T-cell (primary cell): ENCODE measurements around the gene EWSR1. TPM values are rescaled to one million over a fixed set of nuclear protein-coding genes. Genes with fewer than 3 reads are reported as not detected.
"Not testable (repeated sequence)": the region's sequence is repeated elsewhere in the genome, so short reads cannot be mapped to it uniquely, and the experiment has no call there.

Experiments
- ATAC-seq, 4 experiments: fragments of 200-7000 bp in 3 of 4; fragments of 150-1000 bp in 1 of 4; cut with Tn5 transposase; replicated peaks in 1 of 4; 1 replicate in 3 of 4; 2 replicates in 1 of 4; pipeline ENCODE4 v1.10.0; 2021; ENCODE audit warnings: moderate library complexity in 3 of 4, mild to moderate bottlenecking in 2 of 4, moderate number of reproducible peaks in 1 of 4
- CTCF ChIA-PET, 2 donors: fragments of 300-600 bp; sonication (Branson Sonifier 250); formaldehyde crosslinking; loops; one replicate each; lab custom pipeline; 2022; ENCODE audit warnings: antibody characterized with exemption in 2 of 2; lab: Charles Lee
- POLR2A ChIA-PET, 2 donors: fragments of 300-600 bp; sonication (Branson Sonifier 250); formaldehyde crosslinking; loops; one replicate each; lab custom pipeline; 2022; ENCODE audit warnings: antibody characterized with exemption in 2 of 2; lab: Charles Lee
- DNase-seq, 35 experiments: peaks; one replicate each; pipeline versions ENCODE4 v3.0.0 to v3.0.0-alpha.2; 2013 to 2023
- H3K27ac ChIP-seq: one replicate; pipeline ENCODE4 v1.5.1; 2013; ENCODE audit warnings: low read length
- H3K27me3 ChIP-seq, 2 experiments: replicated peaks in 1 of 2; 1 replicate in 1 of 2; 2 replicates in 1 of 2; pipeline versions ENCODE4 v1.6.1 to v1.7.0; 2013; ENCODE audit warnings: low read length in 1 of 2, mixed read lengths in 1 of 2; ENCODE audit not compliant: control insufficient read depth in 2 of 2, insufficient read depth in 2 of 2; ENCODE audit errors: extremely low read depth in 1 of 2
- H3K36me3 ChIP-seq, 2 donors: 1 replicate in 1 of 2; 2 replicates in 1 of 2; pipeline versions ENCODE4 v1.6.1 to v1.7.0; 2013; ENCODE audit warnings: low read length in 1 of 2; ENCODE audit not compliant: control insufficient read depth in 2 of 2, insufficient read depth in 1 of 2; ENCODE audit errors: extremely low read depth in 1 of 2
- H3K4me1 ChIP-seq, 2 experiments: 1 replicate in 1 of 2; 2 replicates in 1 of 2; pipeline versions ENCODE4 v1.6.1 to v1.7.0; 2013; ENCODE audit warnings: low read length in 2 of 2, mixed read lengths in 1 of 2; ENCODE audit not compliant: insufficient read depth in 2 of 2, control insufficient read depth in 1 of 2; ENCODE audit errors: extremely low read depth in 1 of 2
- H3K4me3 ChIP-seq, 2 donors: 1 replicate in 1 of 2; 2 replicates in 1 of 2; pipeline versions ENCODE4 v1.5.1 to v1.7.0; 2013; ENCODE audit warnings: mild to moderate bottlenecking in 2 of 2, low read length in 1 of 2, moderate library complexity in 1 of 2; ENCODE audit not compliant: control insufficient read depth in 1 of 2; ENCODE audit errors: extremely low read depth in 1 of 2
- H3K9me3 ChIP-seq: 2 replicates; pipeline ENCODE4 v1.7.0; 2013
- H3K27ac Mint-ChIP-seq, 2 donors: one replicate each; pipeline ENCODE4 v1.8.0; 2020 to 2021; ENCODE audit warnings: mild to moderate bottlenecking in 2 of 2, mixed read lengths in 2 of 2
- H3K27me3 Mint-ChIP-seq, 2 donors: one replicate each; pipeline ENCODE4 v1.8.0; 2021 to 2022; ENCODE audit warnings: mixed read lengths in 2 of 2
- H3K36me3 Mint-ChIP-seq: one replicate; pipeline ENCODE4 v1.8.0; 2021; ENCODE audit warnings: mixed read lengths
- H3K4me1 Mint-ChIP-seq, 3 donors: one replicate each; pipeline ENCODE4 v1.8.0; 2020 to 2022; ENCODE audit warnings: mixed read lengths in 3 of 3, mild to moderate bottlenecking in 1 of 3
- H3K4me3 Mint-ChIP-seq, 3 donors: one replicate each; pipeline ENCODE4 v1.8.0; 2020 to 2022; ENCODE audit warnings: mild to moderate bottlenecking in 3 of 3, mixed read lengths in 3 of 3, moderate library complexity in 3 of 3
- H3K9me3 Mint-ChIP-seq, 3 donors: one replicate each; pipeline ENCODE4 v1.8.0; 2020 to 2022; ENCODE audit warnings: mixed read lengths in 3 of 3
- WGBS: methylation state at CpG from one replicate; pipeline ENCODE4 v1.1.5; 2013; ENCODE audit warnings: missing lambda C conversion rate; ENCODE audit not compliant: insufficient coverage; 5-methylcytosine and 5-hydroxymethylcytosine counted together
- total RNA-seq, 35 experiments: library from RNA in 6 of 35; stranded (reverse) in 6 of 35; fragments of 120-200 nt in 1 of 35; gene quantifications; one replicate each; pipeline versions ENCODE4 v1.2.1 to v1.2.4 and lab custom pipeline; 2013 to 2026

Gene EWSR1
- total RNA-seq, 5 donors from 2014 or later (not counting 1 experiment from before 2014, with no cell fraction given) = 254 to 308 (median 260) TPM

DNA sequence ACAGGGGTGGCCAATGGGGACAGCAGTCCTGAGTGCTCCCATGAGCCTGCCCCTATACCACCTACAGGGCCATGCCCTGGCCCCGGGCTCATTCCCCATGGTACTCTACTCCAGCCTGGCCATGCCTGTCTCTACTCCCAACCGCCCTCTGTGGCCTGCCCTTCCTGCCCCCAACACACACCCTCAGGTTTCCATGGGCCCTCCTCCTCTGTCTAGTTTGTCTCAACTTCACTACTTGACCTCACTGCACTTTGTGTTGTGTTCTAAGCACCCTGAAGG, 73.7 kb downstream of the EWSR1 start:
- H3K36me3 ChIP-seq = peaks cover 34 to 78% of the 10 kb centered on the region in 2 donors
- WGBS = 92% methylated on average over 2 of the region's 2 CpGs
- ChIA-PET POLR2A (no interaction called here), CTCF (no interaction called here)
- H3K9me3 ChIP-seq = no peaks in the 10 kb centered on the region
- Mint-ChIP-seq H3K4me3 (no peak overlapping the region), H3K4me1 (no peaks in the 10 kb centered on the region), H3K27me3 (no peaks in the 10 kb centered on the region), H3K9me3 (no peaks in the 10 kb centered on the region), H3K27ac (no peak overlapping the region), H3K36me3 (peaks cover 62% of the 10 kb centered on the region)
- H3K4me3 ChIP-seq = no peak overlapping the region
- no peak for ATAC-seq
- DNase-seq = no peak
- H3K4me1 ChIP-seq = no peaks in the 10 kb centered on the region
- H3K27me3 ChIP-seq = no peaks in the 10 kb centered on the region
- H3K27ac ChIP-seq = no peak overlapping the region

DNA sequence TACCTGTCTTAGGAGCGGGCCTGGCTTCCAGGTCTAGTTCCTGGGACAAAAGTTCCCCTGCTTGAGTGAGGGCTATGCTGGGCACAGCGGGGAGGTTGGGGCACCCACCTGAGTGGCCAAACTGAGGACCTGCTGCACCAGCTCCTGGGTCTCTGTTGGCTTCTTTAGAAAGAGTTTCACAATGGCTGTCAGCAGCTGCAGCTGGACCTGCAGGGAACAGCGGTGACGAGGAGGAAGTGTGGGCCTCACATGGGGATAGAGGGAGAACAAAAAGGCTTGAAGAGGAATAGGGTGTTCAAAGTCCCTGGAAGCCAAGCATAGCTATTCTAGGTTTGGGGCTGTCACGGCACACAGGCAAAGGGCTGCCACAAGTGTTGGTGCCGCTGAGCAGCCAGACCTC, 74.1 kb downstream of the EWSR1 start:
- ATAC-seq = no peak
- Mint-ChIP-seq H3K27me3 (no peaks in the 10 kb centered on the region), H3K9me3 (no peaks in the 10 kb centered on the region), H3K36me3 (peaks cover 62% of the 10 kb centered on the region), H3K4me1 (no peaks in the 10 kb centered on the region), H3K4me3 (no peak overlapping the region), H3K27ac (no peak overlapping the region)
- Histone ChIP-seq H3K4me1 (no peaks in the 10 kb centered on the region), H3K27me3 (no peaks in the 10 kb centered on the region), H3K36me3 (peaks cover 34 to 78% of the 10 kb centered on the region in 2 donors), H3K27ac (no peak overlapping the region), H3K4me3 (no peak overlapping the region), H3K9me3 (no peaks in the 10 kb centered on the region)
- WGBS = 100% methylated on average over 4 of the region's 6 CpGs
- CTCF ChIA-PET = no interaction called here
- no peak for DNase-seq
- POLR2A ChIA-PET = no interaction called here

DNA sequence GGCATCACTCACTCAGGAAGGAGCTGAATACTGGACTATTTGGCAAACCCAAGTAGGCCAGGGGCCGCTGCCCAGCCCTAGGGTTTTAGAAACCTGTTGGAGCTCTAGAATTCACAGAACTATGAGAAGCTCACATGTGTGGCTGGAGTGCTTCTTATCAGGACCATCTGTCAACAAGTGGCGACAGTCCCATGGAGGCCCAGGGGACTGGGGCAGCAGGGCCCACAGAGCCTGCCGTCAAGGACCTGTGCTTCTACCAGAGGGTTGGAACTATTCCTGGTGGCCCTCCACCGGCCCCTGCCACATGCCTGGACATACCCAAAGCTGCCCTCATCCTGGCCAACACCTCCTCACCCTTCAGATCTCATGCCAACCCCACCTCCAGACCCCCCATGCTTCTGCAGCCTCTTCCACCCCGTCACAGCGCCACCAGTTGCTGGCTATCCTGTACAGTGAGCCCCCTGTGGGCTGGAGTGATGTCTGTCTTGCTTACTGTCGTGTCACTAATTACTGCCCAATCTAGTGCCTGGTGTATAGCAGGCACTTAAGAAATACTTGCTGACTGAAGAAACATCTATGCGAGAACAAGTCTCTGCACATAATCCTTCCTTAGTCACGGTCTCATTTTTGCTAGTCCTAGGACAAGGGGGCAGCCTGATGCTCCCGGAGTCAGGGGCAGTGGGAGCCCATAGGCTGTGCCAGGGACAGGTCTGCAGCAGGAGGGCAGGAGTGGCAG, 74.7 kb downstream of the EWSR1 start:
- Mint-ChIP-seq H3K36me3 (peaks cover 66% of the 10 kb centered on the region), H3K4me3 (no peak overlapping the region), H3K9me3 (no peaks in the 10 kb centered on the region), H3K4me1 (no peaks in the 10 kb centered on the region), H3K27me3 (no peaks in the 10 kb centered on the region), H3K27ac (no peak overlapping the region)
- Histone ChIP-seq H3K4me1 (no peaks in the 10 kb centered on the region), H3K9me3 (no peaks in the 10 kb centered on the region), H3K27me3 (no peaks in the 10 kb centered on the region), H3K4me3 (no peak overlapping the region), H3K36me3 (peaks cover 29 to 80% of the 10 kb centered on the region in 2 donors), H3K27ac (no peak overlapping the region)
- ChIA-PET CTCF (no interaction called here), POLR2A (no interaction called here)
- ATAC-seq (no peak), DNase-seq (no peak)
- 96% methylated on average over 8 of the region's 10 CpGs for WGBS

DNA sequence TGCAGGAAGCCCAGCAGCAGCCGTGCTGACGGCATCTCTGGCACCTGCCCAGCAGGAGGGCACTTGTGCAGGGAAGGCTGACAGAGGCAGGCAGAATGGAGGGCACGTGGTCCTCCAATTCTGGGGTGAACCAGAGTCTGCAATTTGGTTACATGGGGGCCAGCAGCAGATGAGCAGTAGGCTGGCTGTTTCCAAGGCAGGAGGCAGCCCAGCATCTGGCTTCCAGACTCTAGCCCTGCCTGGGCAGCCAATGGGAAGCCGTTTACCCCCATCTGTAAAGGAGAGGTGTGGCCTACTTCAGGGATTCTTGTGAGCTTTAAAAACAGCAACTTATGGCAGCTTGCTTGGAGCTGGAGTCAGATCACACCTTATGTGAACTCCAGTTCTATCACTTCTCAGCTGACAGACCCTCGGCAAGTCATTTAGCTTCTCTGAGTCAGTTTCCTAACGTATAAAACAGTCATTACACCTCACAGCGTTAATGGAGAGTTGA, 75.3 kb downstream of the EWSR1 start:
- Mint-ChIP-seq H3K36me3 (peaks cover 66% of the 10 kb centered on the region), H3K4me3 (no peak overlapping the region), H3K27ac (no peak overlapping the region), H3K4me1 (no peaks in the 10 kb centered on the region), H3K27me3 (no peaks in the 10 kb centered on the region), H3K9me3 (no peaks in the 10 kb centered on the region)
- Histone ChIP-seq H3K9me3 (no peaks in the 10 kb centered on the region), H3K27me3 (no peaks in the 10 kb centered on the region), H3K36me3 (peaks cover 29 to 80% of the 10 kb centered on the region in 2 donors), H3K27ac (no peak overlapping the region), H3K4me3 (no peak overlapping the region), H3K4me1 (no peaks in the 10 kb centered on the region)
- ChIA-PET POLR2A (no interaction called here), CTCF (no interaction called here)
- WGBS = 83% methylated on average over 3 of the region's 7 CpGs
- no peak for DNase-seq
- ATAC-seq = no peak

DNA sequence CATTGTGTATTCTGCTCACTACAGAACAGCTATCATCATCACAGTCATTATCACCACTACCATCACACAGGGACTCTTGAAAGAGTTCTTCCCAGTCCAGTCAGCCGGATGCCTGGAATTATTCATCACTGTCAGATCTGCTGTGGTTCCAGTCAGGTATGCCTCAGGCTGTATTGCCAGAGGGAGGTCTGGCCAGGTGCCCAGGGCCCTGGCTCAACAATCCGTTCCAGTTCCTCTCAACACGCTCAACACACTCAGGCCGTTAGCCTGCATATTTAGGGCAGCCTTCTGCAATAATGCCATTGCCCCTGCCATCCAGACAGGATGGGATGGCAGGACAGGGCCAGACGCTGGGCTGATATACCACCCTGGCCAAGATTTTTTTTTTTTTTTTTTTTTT, 76.1 kb downstream of the EWSR1 start:
- Mint-ChIP-seq H3K4me3 (no peak overlapping the region), H3K27ac (no peak overlapping the region), H3K9me3 (no peaks in the 10 kb centered on the region), H3K27me3 (no peaks in the 10 kb centered on the region), H3K36me3 (peaks cover 66% of the 10 kb centered on the region), H3K4me1 (no peaks in the 10 kb centered on the region)
- no peak for DNase-seq
- POLR2A ChIA-PET = no interaction called here
- ATAC-seq = no peak
- no peak overlapping the region for H3K27ac ChIP-seq
- H3K27me3 ChIP-seq = no peaks in the 10 kb centered on the region
- peaks cover 26 to 80% of the 10 kb centered on the region in 2 donors for H3K36me3 ChIP-seq
- no peaks in the 10 kb centered on the region for H3K4me1 ChIP-seq
- CTCF ChIA-PET = no interaction called here
- WGBS = 97% methylated on average over 5 of the region's 5 CpGs
- H3K9me3 ChIP-seq = no peaks in the 10 kb centered on the region
- no peak overlapping the region for H3K4me3 ChIP-seq

DNA sequence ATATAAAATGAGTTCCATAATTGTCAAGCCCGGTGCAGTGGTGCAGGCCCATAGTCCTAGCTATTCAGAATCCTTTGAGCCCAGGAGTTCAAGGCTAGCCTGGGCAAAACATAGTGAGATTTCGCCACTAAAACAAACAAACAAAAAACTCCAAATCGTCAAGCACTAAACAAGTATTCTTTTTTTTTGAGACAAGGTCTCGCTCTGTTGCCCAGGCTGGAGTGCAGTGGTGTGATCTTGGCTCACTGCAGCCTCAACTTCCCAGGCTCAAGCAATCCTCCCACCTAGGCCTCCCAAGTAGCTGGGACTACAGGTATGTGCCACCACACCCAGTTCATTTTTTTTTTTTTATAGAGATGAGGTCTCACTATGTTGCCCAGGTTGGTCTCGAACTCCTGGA, 76.8 kb downstream of the EWSR1 start:
- CTCF ChIA-PET, H3K9me3 ChIP-seq, H3K27ac ChIP-seq, H3K4me1 ChIP-seq, H3K27me3 ChIP-seq, H3K27me3 Mint-ChIP-seq, DNase-seq, H3K4me1 Mint-ChIP-seq, POLR2A ChIA-PET, ATAC-seq, H3K27ac Mint-ChIP-seq, H3K4me3 Mint-ChIP-seq, H3K4me3 ChIP-seq, H3K9me3 Mint-ChIP-seq: not testable (repeated sequence)
- 100% methylated on average over 3 of the region's 5 CpGs for WGBS
- peaks cover 22 to 81% of the 10 kb centered on the region in 2 donors for H3K36me3 ChIP-seq
- peaks cover 61% of the 10 kb centered on the region for H3K36me3 Mint-ChIP-seq

DNA sequence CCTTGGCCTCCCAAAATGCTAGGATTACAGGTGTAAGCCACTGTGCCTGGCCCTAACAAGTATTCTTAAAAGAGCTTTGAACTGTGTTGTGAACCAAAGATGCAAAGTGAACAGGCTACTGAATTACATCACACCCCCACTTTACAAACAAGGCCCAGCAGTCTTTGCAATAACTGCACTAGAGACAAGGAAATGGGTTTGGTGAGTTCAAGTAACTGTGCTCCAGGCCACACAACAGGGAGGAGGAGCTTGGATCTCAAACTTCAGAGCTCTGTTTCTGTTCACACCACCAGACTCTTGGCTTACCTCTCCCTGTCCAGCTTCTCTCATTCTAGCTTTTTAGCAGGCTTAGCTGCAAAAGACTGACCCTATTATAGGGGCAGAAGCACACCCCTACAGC, 77.9 kb downstream of the EWSR1 start:
- no peak overlapping the region for H3K4me3 Mint-ChIP-seq
- H3K27me3 Mint-ChIP-seq = no peaks in the 10 kb centered on the region
- H3K27ac Mint-ChIP-seq = no peak overlapping the region
- Histone ChIP-seq H3K4me3 (no peak overlapping the region), H3K36me3 (peaks cover 13 to 81% of the 10 kb centered on the region in 2 donors), H3K27ac (no peak overlapping the region), H3K9me3 (no peaks in the 10 kb centered on the region), H3K4me1 (no peaks in the 10 kb centered on the region), H3K27me3 (no peaks in the 10 kb centered on the region)
- H3K36me3 Mint-ChIP-seq = peaks cover 61% of the 10 kb centered on the region
- H3K9me3 Mint-ChIP-seq = no peaks in the 10 kb centered on the region
- H3K4me1 Mint-ChIP-seq = no peaks in the 10 kb centered on the region
- no peak for ATAC-seq
- ChIA-PET CTCF (no interaction called here), POLR2A (no interaction called here)
- DNase-seq = no peak
